Esophagus squamous epithelium (tissue), 5 donors: ENCODE data around the gene EXOC3L2. TPM values are rescaled to one million over a fixed set of nuclear protein-coding genes. Genes with fewer than 3 reads are reported as not detected.

Source experiments
- DNase-seq: peaks from one replicate; lab custom pipeline; 2025; lab: John Stamatoyannopoulos, UW
- H3K27ac ChIP-seq, 4 donors: fragments of 200-600 bp; sonication (generic); one replicate each; pipeline ENCODE4 v1.5.1; 2016 to 2019; ENCODE audit warnings: mild to moderate bottlenecking in 1 of 4
- H3K27me3 ChIP-seq, 4 donors: fragments of 200-600 bp; sonication (generic); 1 replicate in 3 of 4; 2 replicates in 1 of 4; pipeline versions ENCODE4 v1.5.1 to v1.6.0; 2017 to 2021; ENCODE audit warnings: antibody characterized with exemption in 1 of 4
- H3K36me3 ChIP-seq, 3 donors: fragments of 200-600 bp; sonication (generic); one replicate each; pipeline ENCODE4 v1.5.1; 2016 to 2019
- H3K4me1 ChIP-seq, 3 donors: fragments of 200-600 bp; sonication (generic); one replicate each; pipeline ENCODE4 v1.5.1; 2017 to 2019
- H3K4me3 ChIP-seq, 4 donors: fragments of 200-600 bp; sonication (generic); 1 replicate in 3 of 4; 2 replicates in 1 of 4; pipeline ENCODE4 v1.5.1; 2016 to 2019; ENCODE audit warnings: mild to moderate bottlenecking in 2 of 4, moderate library complexity in 1 of 4
- H3K9me3 ChIP-seq, 3 donors: fragments of 200-600 bp; sonication (generic); one replicate each; pipeline ENCODE4 v1.5.1; 2016 to 2019
- CTCF ChIP-seq, 6 experiments: fragments of 450-650 bp in 4 of 6; fragments of 200-600 bp in 2 of 6; sonication (generic) in 2 of 6; IDR thresholded peaks; one replicate each; pipeline ENCODE4 v1.5.1; 2016 to 2019; ENCODE audit warnings: antibody characterized with exemption in 6 of 6, mild to moderate bottlenecking in 4 of 6, moderate library complexity in 4 of 6
- POLR2A ChIP-seq, 4 donors: fragments of 450-650 bp; IDR thresholded peaks; one replicate each; pipeline ENCODE4 v1.6.1; 2017; ENCODE audit warnings: antibody characterized with exemption in 4 of 4, mild to moderate bottlenecking in 4 of 4, moderate library complexity in 3 of 4
- WGBS, 2 donors: methylation state at CpG; one replicate each; pipeline ENCODE4 v1.1.5; 2018; 5-methylcytosine and 5-hydroxymethylcytosine counted together
- intact Hi-C: fragments of 100-400 bp; cut with DNase I; formaldehyde crosslinking; loops from one replicate; pipeline ENCODE4 v1.15.0; 2022
- total RNA-seq, 4 donors: library from RNA; depleted of rRNA; stranded (reverse); fragments of >200 nt; gene quantifications; one replicate each; pipeline ENCODE4 v1.1.0, GENCODE V29; 2016
- donor health status: DM: yes; HTN: yes; CAD: no.

The EXOC3L2 gene
- total RNA-seq, 4 donors from 2014 or later: 0.29 to 1.5 (median 0.80) TPM

- no peaks in the 10 kb centered on the region for H3K27me3 ChIP-seq
- no peaks in the 10 kb centered on the region for H3K36me3 ChIP-seq
- intact Hi-C loops: no loop called here
- H3K9me3 ChIP-seq: no peaks in the 10 kb centered on the region
- H3K4me3 ChIP-seq: no peak overlapping the region
- H3K4me1 ChIP-seq: peaks cover 12 to 54% (median 26%) of the 10 kb centered on the region in 3 donors
- 71 to 90% methylated on average over 2 to 8 of the region's 18 CpGs for WGBS, 2 donors
- no peak for TF ChIP-seq CTCF (IDR thresholded peaks at IDR 0.05)
- no peak for TF ChIP-seq POLR2A (IDR thresholded peaks at IDR 0.05)
- peak overlapping the region in 2 of 4 donors; percentile 5 to 6 for H3K27ac ChIP-seq
- DNase-seq: no peak
These were observed 72.5 kb downstream of the EXOC3L2 start for GRCh38 chr19:45172611-45173208.

- Histone ChIP-seq H3K4me1 (peaks cover 7 to 53% (median 22%) of the 10 kb centered on the region in 3 donors), H3K9me3 (no peaks in the 10 kb centered on the region), H3K4me3 (no peak overlapping the region), H3K36me3 (no peaks in the 10 kb centered on the region), H3K27ac (peak overlapping the region in 2 of 4 donors; percentile 5 to 6), H3K27me3 (no peaks in the 10 kb centered on the region)
- DNase-seq: no peak
- TF ChIP-seq POLR2A (IDR thresholded peaks at IDR 0.05): no peak
- 50% methylated on average over 2 of the region's 4 CpGs; no CpG with 5 or more reads in 1 of the 2 donors for WGBS, 2 donors
- intact Hi-C loops: no loop called here
These were observed 73.0 kb downstream of the EXOC3L2 start for GRCh38 chr19:45172173-45172572.

GRCh38 chr19:45171211-45171623 is 74.0 kb downstream of the EXOC3L2 start:
- Histone ChIP-seq H3K4me3 (no peak overlapping the region), H3K4me1 (peaks cover 5 to 53% (median 18%) of the 10 kb centered on the region in 3 donors), H3K9me3 (no peaks in the 10 kb centered on the region), H3K36me3 (no peaks in the 10 kb centered on the region), H3K27me3 (no peaks in the 10 kb centered on the region), H3K27ac (peak overlapping the region in 3 of 4 donors; percentile 42 to 46 (median 46))
- TF ChIP-seq CTCF (IDR thresholded peaks at IDR 0.05) (no peak), POLR2A (IDR thresholded peaks at IDR 0.05) (no peak)
- intact Hi-C loops: no loop called here
- WGBS, 2 donors: 20 to 21% methylated on average over 4 to 7 of the region's 7 CpGs
- DNase-seq: no peak

GRCh38 chr19:45170146-45171106 is 74.8 kb downstream of the EXOC3L2 start:
- H3K4me3 ChIP-seq: no peak overlapping the region
- intact Hi-C loops: no loop called here
- no peak for TF ChIP-seq POLR2A (IDR thresholded peaks at IDR 0.05)
- TF ChIP-seq CTCF (IDR thresholded peaks at IDR 0.05): no peak
- H3K9me3 ChIP-seq: no peaks in the 10 kb centered on the region
- no peaks in the 10 kb centered on the region for H3K27me3 ChIP-seq
- no peak for DNase-seq
- WGBS, 2 donors: 68 to 76% methylated on average over 9 to 17 of the region's 21 CpGs
- peaks cover 5 to 50% (median 18%) of the 10 kb centered on the region in 3 donors for H3K4me1 ChIP-seq
- H3K36me3 ChIP-seq: no peaks in the 10 kb centered on the region
- peak overlapping the region in 3 of 4 donors; percentile 42 to 46 (median 46) for H3K27ac ChIP-seq

GRCh38 chr19:45169602-45170001 is 75.6 kb downstream of the EXOC3L2 start:
- DNase-seq: no peak
- H3K4me1 ChIP-seq: peaks cover 11 to 58% (median 25%) of the 10 kb centered on the region in 3 donors
- WGBS, 2 donors: 82 to 100% methylated on average over 1 to 8 of the region's 10 CpGs
- no peaks in the 10 kb centered on the region for H3K9me3 ChIP-seq
- H3K36me3 ChIP-seq: no peaks in the 10 kb centered on the region
- H3K4me3 ChIP-seq: no peak overlapping the region
- no peaks in the 10 kb centered on the region for H3K27me3 ChIP-seq
- TF ChIP-seq POLR2A (IDR thresholded peaks at IDR 0.05): no peak
- TF ChIP-seq CTCF (IDR thresholded peaks at IDR 0.05): no peak
- intact Hi-C loops: no loop called here
- H3K27ac ChIP-seq: no peak overlapping the region
